K562 (cell line): ENCODE measurements around the gene PELI2. TPM values are rescaled to one million over a fixed set of nuclear protein-coding genes. Genes with fewer than 3 reads are reported as not detected.

ENCODE experiments used
- ATAC-seq: fragments of 200-7000 bp; cut with Tn5 transposase; 3 replicates; pipeline ENCODE4 v1.9.1; 2020; ENCODE audit warnings: moderate library complexity
- BruUV-seq: library from RNA; stranded (reverse); fragments of 400-500 nt; replicated peaks from 2 replicates; lab custom pipeline; 2021; lab: Mats Ljungman, UMichigan
- CTCF ChIA-PET: fragments of 300-600 bp; formaldehyde crosslinking; extraction: SDS; loops from one replicate; lab custom pipeline; 2021; ENCODE audit warnings: low intra/inter-chr PET ratio; lab: Yijun Ruan, JAX
- POLR2A ChIA-PET: fragments of 300-600, 350-650 bp; sonication (Branson Sonifier 250); formaldehyde crosslinking; extraction: SDS; loops from one replicate; lab custom pipeline; 2021; ENCODE audit warnings: antibody characterized with exemption, inconsistent platforms; lab: Yijun Ruan, JAX
- DNase-seq, 4 experiments: peaks; one replicate each; pipeline versions ENCODE4 v3.0.0 to v3.0.0-alpha.2; 2011 to 2018; ENCODE audit warnings: low spot score in 3 of 4, mixed read lengths in 3 of 4; ENCODE audit errors: extremely low read depth in 1 of 4
- FAIRE-seq: peaks from 2 replicates; lab custom pipeline; 2011; peaks lifted over from hg19 to GRCh38; lab: Jason Lieb, UNC
- H2AFZ ChIP-seq: 2 replicates; pipeline ENCODE4 v1.6.0; 2011; ENCODE audit warnings: low read depth, low read length, control low read depth, inconsistent platforms
- H3K27ac ChIP-seq: fragments of 200-600 bp; 3 replicates; pipeline ENCODE4 v1.8.0; 2011; ENCODE audit warnings: low read depth, mild to moderate bottlenecking, control low read depth, inconsistent platforms, low read length, moderate library complexity, mixed read lengths; ENCODE audit errors: extremely low read depth
- H3K27me3 ChIP-seq, 2 experiments: fragments of 300-600 bp in 1 of 2; 2 replicates in 1 of 2; 3 replicates in 1 of 2; pipeline versions ENCODE4 v1.6.0 to v1.8.0; 2011; ENCODE audit warnings: inconsistent platforms in 2 of 2, low read length in 2 of 2, mild to moderate bottlenecking in 1 of 2, mixed read lengths in 1 of 2, moderate library complexity in 1 of 2; ENCODE audit not compliant: control insufficient read depth in 2 of 2, insufficient read depth in 2 of 2
- H3K36me3 ChIP-seq: fragments of 300-600 bp; 3 replicates; pipeline ENCODE4 v1.8.0; 2011; ENCODE audit warnings: mild to moderate bottlenecking, low read length, inconsistent platforms; ENCODE audit not compliant: control insufficient read depth, insufficient read depth
- H3K4me1 ChIP-seq, 2 experiments: fragments of 200-600 bp in 1 of 2; replicated peaks in 1 of 2; 2 replicates in 1 of 2; 3 replicates in 1 of 2; pipeline versions ENCODE4 v1.5.1 to v1.8.0; 2011; ENCODE audit warnings: inconsistent platforms in 2 of 2, low read length in 2 of 2, mild to moderate bottlenecking in 1 of 2, mixed read lengths in 1 of 2, moderate library complexity in 1 of 2; ENCODE audit not compliant: control insufficient read depth in 2 of 2, insufficient read depth in 2 of 2
- H3K4me2 ChIP-seq: 2 replicates; pipeline ENCODE4 v1.6.1; 2011; ENCODE audit warnings: low read length, control low read depth, inconsistent platforms, mixed read lengths; ENCODE audit not compliant: insufficient read depth
- H3K4me3 ChIP-seq: fragments of 200-600 bp; sonication (generic), shearing (Covaris generic); 2 replicates; pipeline ENCODE4 v1.5.1; 2016; ENCODE audit warnings: control low read depth, inconsistent platforms
- H3K79me2 ChIP-seq: fragments of 200-600 bp; 3 replicates; pipeline ENCODE4 v1.8.0; 2011; ENCODE audit warnings: low read length, inconsistent platforms; ENCODE audit not compliant: control insufficient read depth, insufficient read depth
- H3K9ac ChIP-seq, 2 experiments: 2 replicates each; pipeline versions ENCODE4 v1.6.0 to v1.6.1; 2011; ENCODE audit warnings: low read depth in 2 of 2, low read length in 2 of 2, control low read depth in 1 of 2, inconsistent platforms in 1 of 2, mild to moderate bottlenecking in 1 of 2, mixed read lengths in 1 of 2; ENCODE audit not compliant: insufficient read depth in 1 of 2
- H3K9me1 ChIP-seq: one replicate; pipeline ENCODE4 v1.6.0; 2011; ENCODE audit warnings: inconsistent platforms, mild to moderate bottlenecking, low read length, moderate library complexity; ENCODE audit not compliant: control insufficient read depth, insufficient read depth
- H3K9me3 ChIP-seq: replicated peaks from 2 replicates; pipeline ENCODE4 v1.5.1; 2011; ENCODE audit warnings: low read depth, low read length, inconsistent platforms; ENCODE audit not compliant: control insufficient read depth, insufficient read depth
- H4K20me1 ChIP-seq: replicated peaks from 2 replicates; pipeline ENCODE4 v1.6.1; 2011; ENCODE audit warnings: low read length, inconsistent platforms, mixed read lengths; ENCODE audit not compliant: control insufficient read depth, insufficient read depth
- GTF2A2 ChIP-seq: IDR thresholded peaks from 2 replicates; pipeline ENCODE4 v1.6.1; 2016; ENCODE audit warnings: mild to moderate bottlenecking, missing genetic modification characterization, missing compliant biosample characterization
- NR1H2 ChIP-seq: sonication (generic); formaldehyde crosslinking; IDR thresholded peaks from 2 replicates; pipeline ENCODE4 v1.4.0; 2020; ENCODE audit warnings: mild to moderate bottlenecking, missing genetic modification reagents
- PML ChIP-seq: IDR thresholded peaks from 2 replicates; pipeline ENCODE4 v1.6.1; 2012; ENCODE audit warnings: low read length, inconsistent platforms
- TFAM ChIP-seq: fragments of 250-450 bp; sonication (Bioruptor Pico); conservative IDR thresholded peaks from 2 replicates; pipeline ENCODE4 v1.5.0; 2021; ENCODE audit warnings: mild to moderate bottlenecking, moderate library complexity
- ZEB2 ChIP-seq: fragments of 450-650 bp; IDR thresholded peaks from 2 replicates; pipeline ENCODE4 v1.6.1; 2016
- ZKSCAN3 ChIP-seq: fragments of 250-450 bp; sonication (Bioruptor Pico); IDR thresholded peaks from 2 replicates; pipeline ENCODE4 v1.4.0; 2020
- ZNF707 ChIP-seq: fragments of 250-450 bp; sonication (Bioruptor Pico); conservative IDR thresholded peaks from 2 replicates; pipeline ENCODE4 v1.8.0; 2022; ENCODE audit warnings: inconsistent platforms, mild to moderate bottlenecking, moderate library complexity
- WGBS: fragments of 100-300 bp; shearing (Covaris generic); methylation state at CpG from one replicate; pipeline ENCODE4 v1.1.6; 2016; ENCODE audit warnings: low coverage, mixed read lengths; ENCODE audit not compliant: insufficient coverage; ENCODE audit errors: missing lambda C conversion rate; 5-methylcytosine and 5-hydroxymethylcytosine counted together
- in situ Hi-C: fragments of 300-500 bp; cut with MboI; formaldehyde crosslinking; loops from 4 replicates; pipeline ENCODE4 v1.15.0; 2018; ENCODE audit warnings: inconsistent platforms, mixed read lengths
- intact Hi-C: fragments of 100-400 bp; cut with micrococcal nuclease; formaldehyde crosslinking; loops from 2 replicates; pipeline ENCODE4 v1.14.2; 2022
- polyA plus RNA-seq, 8 experiments: library from polyadenylated mRNA; depleted of rRNA in 4 of 8; stranded (reverse) in 5 of 8; unstranded in 3 of 8; fragments of >200 nt; fragmentation: Nextera tagmentation in 2 of 8; fragmentation: Illumina TruSeq in 1 of 8; extraction: Ambion mirVana in 2 of 8; extraction: Trizol in 1 of 8; gene quantifications; 2 replicates each; pipeline versions ENCODE4 v1.2.1 to v1.2.3, GENCODE V29; 2011 to 2014; ENCODE audit warnings: inconsistent platforms in 1 of 8, missing spikeins in 1 of 8
- total RNA-seq, 7 experiments: library from RNA; depleted of rRNA in 6 of 7; stranded (reverse); fragments of >200 nt in 6 of 7; fragmentation: Illumina TruSeq in 2 of 7; extraction: Trizol in 2 of 7; gene quantifications; 2 replicates each; pipeline versions ENCODE4 v1.2.1 to v1.2.3, GENCODE V29; 2011 to 2021; ENCODE audit warnings: low replicate concordance in 1 of 7
- TF ChIP-seq, protein P1 (sequence below): fragments of 250-450 bp; sonication (Bioruptor Pico); IDR thresholded peaks from 2 replicates; pipeline ENCODE4 v1.5.0; 2021; ENCODE audit warnings: mild to moderate bottlenecking, moderate library complexity

PELI2 gene
- total and polyA plus RNA-seq, 9 of the 15 experiments (the other 6 are each of a cell fraction or from before 2014, with no cell fraction given) = 0.20 to 1.5 (median 0.44) TPM

GRCh38 chr14:56099081-56099797 is 19.0 kb upstream of the PELI2 start:
- Histone ChIP-seq H3K4me2 (no peak overlapping the region), H3K4me1 (no peaks in the 10 kb centered on the region), H3K27ac (no peak overlapping the region), H3K4me3 (no peak overlapping the region), H3K27me3 (peaks cover 0 to 7% of the 10 kb centered on the region in 2 experiments; a peak in 2 of 5 replicates), H2AFZ (no peak overlapping the region), H3K79me2 (no peaks in the 10 kb centered on the region), H3K9me1 (no peaks in the 10 kb centered on the region), H3K9me3 (no peaks in the 10 kb centered on the region), H3K36me3 (no peaks in the 10 kb centered on the region), H4K20me1 (no peaks in the 10 kb centered on the region), H3K9ac (no peak overlapping the region)
- BruUV-seq = no TSS peak
- TF ChIP-seq PML = no peak
- TF ChIP-seq ZKSCAN3 (CRISPR knock-in tag) = no peak
- TF ChIP-seq NR1H2 = no peak
- no peak for TF ChIP-seq ZEB2
- no peak for TF ChIP-seq ZNF707 (CRISPR knock-in tag)
- TF ChIP-seq, protein P1, sequence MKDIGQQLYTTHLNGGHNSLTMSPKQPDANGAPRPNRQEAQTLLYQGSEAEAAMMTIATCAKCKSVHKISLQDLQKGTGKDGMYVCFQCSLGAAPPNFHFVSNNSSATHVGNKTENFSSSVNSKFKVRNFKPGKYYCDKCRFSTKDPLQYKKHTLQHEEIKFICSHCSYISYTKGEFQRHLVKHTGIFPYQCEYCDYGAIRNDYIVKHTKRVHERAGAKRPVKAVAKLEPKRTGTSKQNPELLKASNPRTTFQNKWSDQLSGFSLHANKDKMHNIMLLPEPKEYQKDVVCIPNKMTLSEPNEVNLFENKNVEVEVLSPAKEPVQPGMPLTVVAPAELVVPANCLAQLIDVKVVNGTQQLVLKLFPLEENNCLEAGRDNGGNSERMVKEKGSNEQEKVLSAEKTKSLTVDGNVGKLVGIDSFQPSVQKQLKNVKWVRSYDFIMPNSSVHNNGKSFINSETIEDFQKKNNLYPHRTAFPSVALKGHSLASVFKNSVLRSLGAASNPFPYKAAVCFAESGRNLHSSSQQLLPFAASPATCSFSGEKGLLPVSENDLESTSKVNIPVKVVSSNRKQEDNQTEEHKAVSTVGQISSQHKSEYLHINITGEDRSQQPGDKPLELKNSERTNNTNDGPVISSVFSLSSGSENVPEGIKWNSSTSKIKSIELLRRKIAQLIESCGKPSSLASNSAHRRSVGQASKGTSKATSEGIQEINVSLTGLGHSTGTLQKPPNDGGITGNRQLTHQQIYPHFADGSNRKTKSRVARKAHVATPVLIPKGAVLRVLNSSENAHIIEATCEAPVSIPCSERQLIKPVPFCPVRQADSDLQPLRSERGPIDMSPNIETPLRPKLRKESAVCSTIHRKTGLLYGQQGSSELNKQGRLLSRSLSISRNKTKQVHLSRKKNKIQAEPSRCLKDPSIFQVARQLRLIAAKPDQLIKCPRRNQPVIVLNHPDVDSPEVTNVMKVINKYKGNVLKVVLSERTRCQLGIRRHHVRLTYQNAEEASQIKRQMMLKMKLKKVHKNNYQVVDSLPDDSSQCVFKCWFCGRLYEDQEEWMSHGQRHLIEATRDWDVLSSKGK = no peak
- no peak for TF ChIP-seq GTF2A2
- TF ChIP-seq TFAM (CRISPR knock-in tag) = no peak
- no peak for ATAC-seq
- CTCF ChIA-PET = interaction anchor here (0.5 kb wide), 1 partner anchor 838 kb away, joined by 4 read pairs; no protein-coding TSS in a partner anchor
- in situ Hi-C loops = no loop called here
- DNase-seq = no peak
- intact Hi-C loops = no loop called here
- WGBS = 0% methylated on average over 7 of the region's 7 CpGs
- POLR2A ChIA-PET = interaction anchor here (0.7 to 1.3 kb wide), 3 partner anchors 8 to 317 kb away, joined by 3 read pairs; no protein-coding TSS in a partner anchor
- no peak for FAIRE-seq
